Smooth muscle cell of the coronary artery (primary cell): ENCODE data around the gene SEC14L3. TPM values are rescaled to one million over a fixed set of nuclear protein-coding genes. Genes with fewer than 3 reads are reported as not detected.

Source experiments
- total RNA-seq: library from RNA; depleted of rRNA; stranded (reverse); fragments of >200 nt; gene quantifications from 2 replicates; pipeline ENCODE4 v1.2.3, GENCODE V29; 2014; ENCODE audit warnings: low replicate concordance

Gene SEC14L3
- total RNA-seq = not detected in 2 replicates

GRCh38 chr22:30471616-30472318 is at the start of gene SEC14L3:
SEC14L3 (minus strand) TSS chr22:30472017; CDS start chr22:30471958, 59 bp downstream.

DNA sequence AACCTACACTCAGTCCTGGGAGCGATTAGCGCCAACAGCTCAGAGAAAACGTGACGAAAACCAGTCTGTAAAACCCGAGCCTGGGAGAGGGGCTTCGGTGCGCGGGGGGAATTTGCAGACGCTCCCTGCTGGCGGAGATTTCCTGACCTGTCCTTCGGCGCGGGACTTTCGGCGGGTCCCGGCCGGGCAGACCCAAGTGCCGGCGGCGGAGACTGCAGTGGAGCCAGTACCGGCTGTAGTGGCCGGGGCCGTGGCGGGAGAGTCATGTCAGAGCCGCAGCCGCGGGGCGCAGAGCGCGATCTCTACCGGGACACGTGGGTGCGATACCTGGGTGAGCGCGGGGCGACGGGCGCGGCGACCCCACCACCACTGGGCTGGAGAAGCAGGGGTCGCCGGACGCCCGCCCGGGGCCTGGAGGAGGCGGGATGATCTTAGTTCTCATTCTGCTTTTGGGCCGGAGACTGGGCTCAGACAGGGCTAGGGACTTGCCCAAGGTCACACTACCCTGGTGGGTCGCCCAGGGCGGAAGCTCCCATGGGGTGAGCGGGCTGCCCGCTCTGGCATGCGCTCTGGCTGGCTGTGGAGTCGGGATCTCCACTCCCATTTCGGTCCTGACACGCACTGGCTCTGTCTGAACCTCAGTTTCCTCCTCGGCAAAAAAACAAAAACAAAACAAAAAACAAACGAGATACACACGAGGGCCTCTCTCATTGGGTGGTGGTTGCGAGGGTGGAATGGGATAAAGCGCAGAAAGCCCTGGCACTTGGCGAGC is 46.0 kb downstream of the SEC14L3 start, which contains the start of gene MTFP1:
Gene MTFP1, plus strand, starts transcription at position 153 of the 772 bp plus-strand sequence. Its CDS starts 112 bp downstream, at position 265.

Other genes starting within 250 kb of the SEC14L3 start
- 4.6 and 13.3 TPM in 2 replicates for gene LIF, start 225.3 kb downstream of the SEC14L3 start, total RNA-seq
- gene OSM, start 205.2 kb downstream of the SEC14L3 start, total RNA-seq = not detected in 2 replicates
- gene CASTOR1, start 182.5 kb downstream of the SEC14L3 start, total RNA-seq = 7.1 and 12.8 TPM in 2 replicates
- 6.9 and 11.8 TPM in 2 replicates for gene TBC1D10A, start 145.1 kb downstream of the SEC14L3 start, total RNA-seq
- gene SF3A1, start 115.1 kb downstream of the SEC14L3 start, total RNA-seq = 17.4 and 20.6 TPM in 2 replicates
- gene CCDC157, start 115.0 kb downstream of the SEC14L3 start, total RNA-seq = 0.59 and 1.6 TPM in 2 replicates
- 18.3 and 27.5 TPM in 2 replicates for gene RNF215, start 84.6 kb downstream of the SEC14L3 start, total RNA-seq
- 3.9 and 33.7 TPM in 2 replicates for gene SEC14L2, start 75.0 kb downstream of the SEC14L3 start, total RNA-seq
- gene MTFP1, start 46.2 kb downstream of the SEC14L3 start, total RNA-seq = 3.2 and 11.4 TPM in 2 replicates
- 0.35 TPM in 1 of 2 replicates, not detected in the other for gene SEC14L4, start 33.7 kb upstream of the SEC14L3 start, total RNA-seq
- 0.15 TPM in 1 of 2 replicates, not detected in the other for gene SEC14L6, start 74.7 kb upstream of the SEC14L3 start, total RNA-seq
- not detected in 2 replicates for gene GAL3ST1, start 102.6 kb upstream of the SEC14L3 start, total RNA-seq
- gene PES1, start 119.9 kb upstream of the SEC14L3 start, total RNA-seq = 99.5 and 152 TPM in 2 replicates
- gene TCN2, start 135.2 kb upstream of the SEC14L3 start, total RNA-seq = 4.6 and 4.9 TPM in 2 replicates
- gene SLC35E4, start 163.8 kb upstream of the SEC14L3 start, total RNA-seq = 5.7 and 7.7 TPM in 2 replicates
- 8.6 and 8.8 TPM in 2 replicates for gene DUSP18, start 195.9 kb upstream of the SEC14L3 start, total RNA-seq
- 0.45 and 9.5 TPM in 2 replicates for gene OSBP2, start 222.9 kb upstream of the SEC14L3 start, total RNA-seq